Skin of body (tissue), 2 donors: Measurements from ENCODE around the gene TMEM185B. TPM values are rescaled to one million over a fixed set of nuclear protein-coding genes. Genes with fewer than 3 reads are reported as not detected.
"Not testable (repeated sequence)": the region's sequence is repeated elsewhere in the genome, so short reads cannot be mapped to it uniquely, and the experiment has no call there.

ENCODE experiments used
- DNase-seq: peaks from one replicate; lab custom pipeline; 2025; lab: John Stamatoyannopoulos, UW
- total RNA-seq: library from RNA; depleted of rRNA; stranded (reverse); fragments of >200 nt; gene quantifications from one replicate; pipeline ENCODE4 v1.2.3, GENCODE V29; 2014

TMEM185B gene
- 12.5 TPM for total RNA-seq

GRCh38 chr2:120223034-120223912 lies at the start of gene TMEM185B:
TSS of gene TMEM185B (minus strand) at chr2:120223400. CDS start at chr2:120222976, 424 bp downstream.
- DNase-seq = peak; percentile 54

GRCh38 chr2:120271711-120272379 lies 48.6 kb upstream of the TMEM185B start:
- no peak for DNase-seq

DNA sequence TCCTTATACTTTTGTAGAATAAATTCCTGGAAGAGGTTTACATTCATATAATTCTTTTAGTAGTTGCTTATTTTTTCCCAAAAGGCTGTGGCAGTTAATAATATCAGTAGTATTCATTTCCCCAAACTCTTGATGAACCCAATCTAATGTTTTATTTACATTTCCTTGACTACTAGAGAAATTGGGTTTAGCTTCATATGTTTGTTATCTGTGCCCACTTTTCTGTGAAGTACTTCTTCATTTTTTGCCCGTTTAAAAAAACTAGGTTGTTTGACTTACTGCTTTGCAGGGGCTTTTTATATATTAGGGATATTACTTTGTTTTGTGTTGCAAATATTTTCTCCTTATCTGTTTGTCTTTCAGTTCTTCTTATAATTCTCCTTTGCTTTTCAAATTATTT lies 46.6 kb upstream of the TMEM185B start:
- no peak for DNase-seq

GRCh38 chr2:120269076-120269744 lies 46.0 kb upstream of the TMEM185B start:
- no peak for DNase-seq

GRCh38 chr2:120267348-120267747 lies 44.1 kb upstream of the TMEM185B start:
- DNase-seq = no peak

DNA sequence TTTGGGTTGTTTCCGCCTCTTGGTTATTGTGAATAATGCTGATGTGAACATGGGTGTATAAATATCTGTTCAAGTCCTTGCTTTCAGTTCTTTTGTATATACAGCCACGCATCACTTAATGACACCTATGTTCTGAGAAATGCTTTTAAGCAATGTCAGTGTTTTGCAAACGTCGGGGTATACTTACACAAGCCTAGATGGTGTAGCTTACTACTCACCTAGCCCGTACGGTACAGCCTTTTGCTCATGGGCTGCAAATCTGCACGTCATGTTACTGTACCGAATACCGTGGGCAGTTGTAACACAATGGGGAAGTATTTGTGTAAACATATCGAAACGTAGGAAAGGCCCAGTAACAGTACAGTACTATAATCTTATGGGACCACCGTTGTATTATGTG lies 41.8 kb upstream of the TMEM185B start:
- no peak for DNase-seq

DNA sequence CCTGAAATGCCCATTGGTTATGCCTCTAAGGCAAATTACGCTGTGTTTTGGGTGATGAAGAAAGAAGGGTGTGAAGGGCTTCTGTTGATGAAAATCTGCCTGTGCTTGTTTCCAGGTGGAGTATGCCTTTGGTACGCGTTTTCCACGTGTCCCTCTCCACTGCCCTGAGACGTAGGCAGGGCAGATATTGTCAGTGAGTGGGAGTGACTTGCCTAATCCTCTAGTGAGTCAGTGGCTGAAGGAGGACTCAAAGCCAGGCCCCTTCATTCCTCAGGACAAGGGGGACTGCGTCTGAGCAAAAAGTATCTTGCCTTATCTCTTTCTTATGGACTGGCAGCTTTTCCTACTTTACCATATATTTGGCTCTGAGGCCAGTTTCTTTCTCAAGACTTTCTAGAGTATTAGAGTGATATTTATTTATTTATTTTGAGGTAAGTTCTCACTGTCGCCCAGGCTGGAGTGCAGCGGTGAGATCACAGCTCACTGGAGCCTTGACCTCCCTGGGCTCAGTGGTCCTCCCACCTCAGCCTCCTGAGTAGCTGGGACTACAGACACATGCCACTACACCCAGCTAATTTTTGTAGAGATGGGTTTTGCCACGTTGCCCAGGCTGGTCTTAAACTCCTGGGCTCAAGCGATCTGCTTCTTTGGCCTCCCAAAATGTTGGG lies 39.7 kb upstream of the TMEM185B start:
- no peak for DNase-seq

DNA sequence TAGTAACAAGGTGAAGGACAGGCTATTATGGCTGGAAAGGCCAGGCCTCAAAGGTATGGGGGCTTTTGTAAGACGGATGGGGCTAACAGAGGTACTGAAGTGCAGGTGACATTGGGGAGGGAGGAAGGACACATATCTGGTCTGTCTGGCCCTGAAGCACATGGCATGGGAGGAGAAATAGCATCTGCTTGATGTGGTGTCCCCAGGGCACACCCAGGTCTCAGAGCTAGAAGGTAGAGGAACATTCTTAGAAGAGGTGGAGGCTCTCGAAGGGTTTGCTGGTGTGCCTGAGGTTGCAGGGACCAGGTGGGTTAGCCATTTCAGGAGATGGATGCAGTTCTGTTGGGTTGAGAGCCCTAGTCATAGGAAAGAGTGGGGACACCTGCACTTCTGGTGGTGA lies 39.0 kb upstream of the TMEM185B start:
- no peak for DNase-seq

DNA sequence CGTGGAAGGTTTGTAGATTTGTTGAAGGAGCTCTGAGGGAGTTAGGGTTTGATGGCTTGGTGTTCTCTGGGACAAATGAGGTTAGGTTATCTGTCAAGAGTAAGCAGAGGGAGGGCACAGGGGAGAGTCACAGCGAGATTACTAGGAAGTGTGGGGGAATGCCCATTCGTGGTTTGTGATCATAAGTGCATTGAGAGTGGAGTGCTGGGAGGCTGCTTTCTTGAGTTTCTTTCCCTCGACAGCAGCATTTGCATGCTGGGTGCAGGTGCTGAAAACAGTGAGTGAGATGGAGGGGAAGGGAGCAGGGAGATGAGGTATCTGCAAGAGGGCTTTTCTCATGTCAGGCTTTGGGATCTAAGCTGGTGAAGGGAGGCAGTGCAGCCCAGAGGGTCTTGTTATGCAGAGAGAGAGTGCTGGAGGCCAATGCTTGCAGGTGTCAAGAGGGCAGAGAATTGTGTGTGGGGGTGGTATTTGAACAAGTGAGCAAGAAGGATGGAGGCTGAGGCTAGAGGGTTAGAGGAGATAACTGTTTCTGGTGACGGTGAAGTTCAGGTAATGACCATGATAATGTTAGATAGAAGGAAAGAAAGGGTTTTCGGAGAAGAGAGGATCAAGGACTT lies 38.3 kb upstream of the TMEM185B start:
- DNase-seq = no peak

- DNase-seq = no peak
These were observed 37.5 kb upstream of the TMEM185B start for GRCh38 chr2:120260736-120261135.

GRCh38 chr2:120259939-120260338 lies 36.7 kb upstream of the TMEM185B start:
- not testable (repeated sequence) for DNase-seq

DNA sequence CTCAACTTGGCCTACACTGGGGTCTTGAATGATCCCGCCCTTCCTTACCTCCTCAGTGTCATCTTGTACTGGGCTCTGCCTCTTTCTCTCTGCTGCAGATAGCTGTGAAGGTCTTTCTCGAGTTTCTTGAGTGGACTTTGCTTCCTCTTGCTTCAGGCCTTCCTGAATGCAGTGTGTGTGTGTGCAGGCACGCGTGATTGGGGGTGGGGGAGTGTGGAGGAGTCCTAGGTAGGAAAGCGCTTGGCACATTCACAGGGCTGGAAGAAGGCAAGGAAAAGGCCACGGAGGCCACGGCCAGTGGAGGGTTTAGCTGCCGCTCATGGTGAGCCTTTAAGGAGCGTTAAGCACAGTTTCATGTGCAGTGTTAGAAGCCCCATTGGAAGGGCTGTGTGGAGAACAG lies 35.0 kb upstream of the TMEM185B start:
- no peak for DNase-seq

DNA sequence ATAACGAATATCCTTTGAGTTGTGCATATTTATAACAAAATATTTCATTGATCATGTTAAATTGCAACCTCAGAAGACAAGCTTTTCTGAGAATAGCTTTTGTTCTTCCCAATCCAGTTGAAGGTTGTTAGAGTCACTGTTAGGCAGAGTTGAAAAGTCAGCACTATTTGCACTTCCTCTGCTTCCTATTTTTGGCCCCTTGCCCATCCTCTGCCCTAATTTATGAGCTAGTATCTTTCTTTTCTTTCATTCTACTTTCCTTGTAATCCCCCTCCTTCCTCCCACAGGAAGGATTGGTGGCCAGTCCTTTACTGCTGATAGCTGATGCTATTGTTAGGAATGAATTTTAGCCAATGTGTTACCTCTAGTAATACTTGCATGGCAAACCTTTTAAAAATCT lies 34.3 kb upstream of the TMEM185B start:
- no peak for DNase-seq

GRCh38 chr2:120256651-120257000 lies 33.4 kb upstream of the TMEM185B start:
- DNase-seq = no peak

- no peak for DNase-seq
These were observed 32.9 kb upstream of the TMEM185B start for GRCh38 chr2:120255986-120256650.

DNA sequence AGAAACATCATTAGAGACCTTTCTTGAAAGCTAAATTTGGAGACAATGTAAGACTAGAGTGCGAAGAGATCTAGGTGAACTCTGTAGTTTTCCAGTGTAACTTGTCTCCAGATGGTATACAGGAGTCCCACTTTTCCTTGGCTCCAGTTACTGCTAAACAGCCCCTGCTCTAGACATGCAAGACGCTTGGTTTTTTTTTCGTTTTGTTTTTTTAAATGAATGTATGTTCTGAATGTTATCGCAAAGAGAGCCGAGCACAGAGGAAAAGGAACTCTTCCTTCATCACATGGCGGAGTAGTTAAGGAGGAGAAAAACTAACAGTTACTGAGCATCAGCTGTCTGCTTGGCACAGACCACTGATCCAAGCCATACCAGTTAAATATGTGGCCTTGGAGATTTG lies 31.9 kb upstream of the TMEM185B start:
- DNase-seq = no peak

DNA sequence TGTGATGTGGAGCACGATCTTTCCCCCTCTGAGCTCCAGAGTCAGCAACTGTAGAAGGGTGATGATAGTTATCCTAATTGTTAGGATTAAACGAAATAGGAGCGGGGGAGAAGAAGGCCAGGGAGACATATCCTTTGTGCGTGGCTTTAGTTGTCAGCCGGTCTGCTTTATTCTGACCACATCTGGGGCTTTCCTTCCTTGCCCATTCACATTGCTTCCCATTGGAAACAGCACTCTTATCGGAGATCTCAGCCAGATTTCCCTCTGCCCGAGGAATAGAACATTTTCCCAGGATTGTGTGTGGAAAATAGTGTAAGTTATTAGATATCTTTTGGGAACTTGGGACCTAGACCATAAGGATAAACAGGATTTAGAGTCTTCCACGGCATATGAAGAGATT lies 31.0 kb upstream of the TMEM185B start:
- DNase-seq = no peak

- DNase-seq = peak; percentile 75
These were observed 30.1 kb upstream of the TMEM185B start for GRCh38 chr2:120253021-120253882.

- DNase-seq = peak; percentile 98
These were observed 29.2 kb upstream of the TMEM185B start, which contains the start of gene RALB for GRCh38 chr2:120252225-120253020. TSS of gene RALB (plus strand) at chr2:120252852. CDS start at chr2:120278665, 25,813 bp downstream.
